GM18505 (cell line): Measurements from ENCODE around the gene JMJD1C.

Source experiments
- ATAC-seq: cut with Tn5 transposase; IDR thresholded peaks from one replicate; pipeline ENCODE4 v1.9.1; 2021; ENCODE audit not compliant: unreplicated experiment
- POLR2A ChIP-seq: IDR thresholded peaks from 4 replicates; pipeline ENCODE4 v1.6.1; 2011; ENCODE audit warnings: borderline replicate concordance; ENCODE audit not compliant: insufficient read depth, insufficient read length; ENCODE audit errors: extremely low read depth

Gene JMJD1C

DNA sequence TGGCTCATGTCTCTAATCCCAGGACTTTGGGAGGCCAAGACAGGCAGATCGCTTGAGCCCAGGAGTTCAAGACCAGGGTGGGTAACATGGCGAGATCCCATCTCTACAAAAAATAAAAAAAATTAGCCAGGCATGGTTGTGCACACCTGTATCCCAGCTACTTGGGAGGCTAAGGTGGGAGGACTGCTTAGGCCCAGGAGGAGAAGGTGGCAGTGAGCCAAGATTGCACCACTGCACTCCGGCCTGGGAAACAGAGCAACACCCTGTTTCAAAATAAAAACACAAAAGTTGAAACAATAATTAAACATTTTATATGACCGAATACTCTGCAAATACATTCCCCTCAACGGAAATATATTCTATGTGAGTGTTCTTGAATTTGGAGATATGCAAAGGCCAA, 40.3 kb downstream of the JMJD1C start:
- no peak for ATAC-seq
- no peak for TF ChIP-seq POLR2A

DNA sequence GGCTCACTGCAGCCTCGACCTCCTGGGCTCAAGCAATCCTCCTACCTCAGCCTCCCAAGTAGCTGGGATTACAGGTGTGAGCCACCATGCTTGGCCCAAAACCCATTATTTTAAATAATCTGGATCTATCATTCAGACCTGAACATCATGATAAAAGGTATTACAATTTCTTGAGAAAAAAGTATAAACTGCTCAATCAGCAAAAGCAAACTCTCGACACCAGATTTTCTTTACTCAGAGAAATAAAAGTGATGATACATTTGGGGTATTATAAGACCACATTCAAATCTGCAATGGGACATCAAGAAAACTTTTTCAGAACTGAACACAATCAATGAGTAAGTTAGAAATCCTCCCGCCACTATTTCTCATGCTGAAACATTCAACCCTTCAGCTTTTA, 41.2 kb downstream of the JMJD1C start:
- no peak for ATAC-seq
- no peak for TF ChIP-seq POLR2A

DNA sequence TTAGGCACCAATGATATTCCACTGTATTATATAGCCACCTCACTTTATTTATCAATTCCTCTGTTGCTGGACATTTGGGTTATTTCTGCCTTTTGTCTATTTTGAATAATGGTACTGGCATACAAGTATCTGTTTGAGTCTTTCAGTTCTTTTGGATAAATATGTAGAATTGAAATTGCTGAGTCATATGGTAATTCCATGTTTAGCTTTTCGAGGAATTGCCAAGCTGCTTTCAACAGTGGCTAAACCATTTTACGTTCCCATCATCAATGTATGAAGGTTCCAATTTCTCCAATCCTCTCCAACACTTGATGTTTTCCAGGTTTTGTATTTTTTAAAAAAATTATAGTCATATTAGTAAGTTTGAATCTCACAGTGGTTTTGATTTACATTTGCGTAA, 42.3 kb downstream of the JMJD1C start:
- TF ChIP-seq POLR2A, result no peak
- no peak for ATAC-seq

DNA sequence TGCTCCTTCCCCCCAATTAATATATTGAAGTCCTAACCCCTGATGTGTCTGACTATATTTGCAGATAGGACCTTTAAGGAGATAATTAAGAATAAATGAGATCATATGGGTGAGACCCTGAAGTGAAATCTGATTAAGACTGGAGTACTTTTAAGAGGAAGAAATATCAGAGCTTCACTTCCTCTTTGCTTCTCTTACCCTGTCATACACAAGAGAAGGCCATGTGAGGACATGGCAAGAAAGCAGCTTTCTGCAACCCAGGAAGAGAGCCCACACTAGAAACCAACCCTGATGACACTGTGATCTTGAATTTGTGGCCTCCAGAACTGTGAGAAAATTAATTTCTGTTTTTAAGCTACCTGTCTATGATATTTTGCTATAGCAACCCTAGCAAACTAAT, 44.2 kb downstream of the JMJD1C start:
- ATAC-seq, result peak; percentile 98
- no peak for TF ChIP-seq POLR2A

DNA sequence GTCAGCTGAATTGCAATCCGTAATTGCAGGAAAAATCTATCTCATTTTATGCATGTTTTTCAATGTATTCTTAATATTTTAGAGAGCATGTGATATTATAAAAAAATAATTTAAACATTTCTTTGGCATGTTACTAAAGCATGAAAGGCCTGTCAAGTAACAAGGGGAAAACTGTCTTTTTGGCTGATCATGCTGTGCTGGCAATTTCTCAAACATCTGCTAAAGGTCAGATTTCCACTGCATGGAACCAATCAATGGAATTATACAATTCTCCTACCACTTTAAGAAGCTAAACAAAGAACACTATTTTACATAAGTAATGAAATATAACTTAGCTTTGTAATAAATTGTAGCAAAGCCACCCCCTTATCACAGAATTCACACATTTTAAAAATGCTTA, 49.4 kb downstream of the JMJD1C start:
- no peak for TF ChIP-seq POLR2A
- ATAC-seq, result no peak

DNA sequence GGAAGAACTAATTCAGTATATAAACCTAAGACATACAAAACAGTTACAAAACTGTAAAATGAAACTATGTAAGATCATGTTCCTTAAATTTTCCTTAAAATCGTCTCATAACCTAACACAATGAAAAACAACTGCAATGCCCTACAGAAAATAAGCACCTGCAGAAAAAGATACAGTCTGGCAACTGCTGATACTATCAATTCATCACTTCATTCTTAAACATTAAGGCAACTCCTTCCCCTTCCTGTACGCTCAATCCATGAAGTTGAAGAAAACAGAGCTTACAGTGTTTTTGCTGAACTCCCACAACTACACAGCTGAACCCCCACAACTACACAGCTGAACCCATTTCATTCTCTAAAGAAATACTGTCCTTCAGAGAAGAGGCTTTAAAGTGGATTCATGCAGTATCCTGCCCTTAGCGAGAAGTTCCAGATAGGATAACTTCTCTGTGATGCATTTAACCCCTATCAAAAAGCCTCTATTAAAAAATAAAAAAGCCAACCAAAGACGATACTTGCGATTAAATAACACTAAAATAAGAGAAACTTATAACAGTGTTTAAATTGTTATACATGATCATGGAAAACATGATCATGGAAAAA, 50.0 kb downstream of the JMJD1C start:
- no peak for ATAC-seq
- no peak for TF ChIP-seq POLR2A

DNA sequence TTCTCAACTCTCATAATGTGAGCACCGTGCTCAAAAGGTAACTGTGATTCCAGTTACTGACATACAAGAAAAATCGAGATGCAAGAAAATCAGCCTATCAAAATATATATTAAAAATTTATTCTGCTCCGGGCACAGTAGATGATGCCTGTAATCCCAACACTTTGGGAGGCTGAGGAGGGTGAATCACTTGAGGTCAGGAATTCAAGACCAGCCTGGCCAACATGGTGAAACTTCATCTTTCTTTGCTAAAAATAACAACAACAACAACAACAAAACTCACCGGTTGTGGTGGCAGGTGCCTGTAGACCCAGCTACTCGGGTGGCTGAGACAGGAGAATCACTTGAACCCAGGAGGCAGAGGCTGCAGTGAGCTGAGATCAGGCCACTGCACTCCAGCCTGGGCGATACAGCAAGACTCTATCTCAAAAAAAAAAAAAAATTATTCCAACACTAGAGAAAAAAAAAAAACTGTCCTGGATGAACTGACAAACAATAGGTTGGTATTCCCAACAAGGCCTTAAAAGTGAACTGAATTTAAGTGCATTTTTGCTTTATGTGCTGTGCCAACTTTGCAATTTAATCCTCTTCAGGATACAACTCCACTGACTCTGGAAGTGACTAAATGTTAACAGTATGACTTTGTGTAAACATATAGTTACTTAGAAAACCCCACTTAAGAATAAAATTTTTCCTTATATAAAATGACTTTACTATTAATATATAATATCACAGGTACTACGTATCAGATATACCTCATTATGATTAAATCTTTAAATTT, 51.1 kb downstream of the JMJD1C start:
- no peak for TF ChIP-seq POLR2A
- ATAC-seq, result no peak

DNA sequence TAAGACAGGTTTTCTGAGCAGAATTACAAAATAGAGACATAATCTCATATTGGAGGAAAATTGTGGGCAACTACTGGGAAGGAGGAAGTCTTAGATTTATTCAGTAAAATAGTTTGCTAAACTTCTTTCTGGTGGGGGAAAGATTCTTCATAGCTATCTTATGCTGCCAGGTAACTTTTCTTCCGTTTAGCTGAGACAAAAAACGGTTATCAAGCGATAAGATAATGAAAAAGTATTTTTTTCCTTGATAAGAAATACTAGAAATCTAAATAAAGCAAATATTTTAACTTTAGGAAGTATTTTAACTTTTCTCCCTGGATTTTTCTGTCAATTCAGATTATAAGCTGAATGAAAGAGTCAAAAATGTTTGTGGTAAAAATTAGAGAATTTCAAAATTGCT, 52.3 kb downstream of the JMJD1C start:
- no peak for TF ChIP-seq POLR2A
- ATAC-seq, result no peak

DNA sequence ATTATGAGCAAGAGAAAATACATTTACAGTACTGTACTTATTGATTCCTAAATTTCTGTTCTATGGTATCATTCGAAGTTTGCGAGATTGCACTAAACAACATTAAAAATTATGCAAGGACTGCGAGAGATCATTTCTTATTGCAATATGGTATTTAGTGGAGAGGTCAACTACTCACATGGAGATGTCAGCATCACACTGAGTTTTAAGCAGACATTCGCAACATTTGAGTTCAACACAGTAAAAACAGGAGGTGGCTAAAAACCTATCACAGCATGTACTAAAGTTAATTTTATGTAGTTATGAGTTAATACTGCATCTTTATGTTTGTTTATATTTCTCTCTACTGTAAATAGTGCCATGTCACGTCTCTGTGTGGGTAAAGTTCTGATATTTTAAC, 53.5 kb downstream of the JMJD1C start:
- no peak for TF ChIP-seq POLR2A
- ATAC-seq, result no peak

DNA sequence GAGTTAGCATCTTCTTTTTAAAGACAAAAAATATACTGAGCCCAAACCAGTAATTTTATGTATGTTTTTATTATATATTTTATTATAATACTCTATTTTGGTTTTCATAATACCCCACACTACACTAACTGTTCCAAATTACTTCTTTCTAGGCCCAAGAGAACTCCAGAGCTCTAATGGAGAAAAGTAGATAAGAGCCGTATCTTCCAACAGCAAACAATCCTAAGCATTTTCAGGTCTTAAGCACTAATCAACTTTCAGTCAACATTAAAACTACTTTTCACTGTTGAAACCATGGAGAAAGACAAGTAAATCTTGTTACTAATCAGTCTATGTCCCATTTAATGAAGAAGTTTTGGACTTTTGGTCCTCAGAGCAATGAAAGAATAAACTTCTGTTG, 55.1 kb downstream of the JMJD1C start:
- TF ChIP-seq POLR2A, result no peak
- no peak for ATAC-seq

DNA sequence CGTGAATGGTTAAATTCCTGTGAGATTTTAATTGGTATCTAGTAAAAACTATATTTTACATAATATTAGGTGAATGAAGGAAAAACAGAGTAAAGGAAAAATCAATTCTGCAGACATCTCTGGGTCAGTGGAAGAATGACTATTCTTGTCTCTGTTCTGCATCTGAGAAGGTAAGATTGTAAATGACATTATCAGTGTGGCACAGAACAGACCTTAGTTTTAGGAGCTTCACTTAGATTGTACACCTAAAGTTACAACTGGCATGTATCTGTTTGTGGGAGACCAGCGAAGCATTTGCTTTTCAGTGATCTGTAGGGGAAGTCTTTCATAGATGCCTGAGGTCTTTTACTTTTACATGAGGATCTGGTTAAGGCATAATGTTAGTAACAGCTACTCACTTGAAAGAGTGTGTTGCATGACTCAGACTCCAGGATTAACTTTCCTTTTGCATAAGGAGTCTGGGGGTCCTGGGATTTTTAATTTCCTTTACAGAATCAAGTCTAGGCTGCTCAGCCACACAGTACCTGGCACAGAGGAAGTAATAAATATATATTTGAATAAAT, 56.2 kb downstream of the JMJD1C start:
- no peak for ATAC-seq
- TF ChIP-seq POLR2A, result no peak

DNA sequence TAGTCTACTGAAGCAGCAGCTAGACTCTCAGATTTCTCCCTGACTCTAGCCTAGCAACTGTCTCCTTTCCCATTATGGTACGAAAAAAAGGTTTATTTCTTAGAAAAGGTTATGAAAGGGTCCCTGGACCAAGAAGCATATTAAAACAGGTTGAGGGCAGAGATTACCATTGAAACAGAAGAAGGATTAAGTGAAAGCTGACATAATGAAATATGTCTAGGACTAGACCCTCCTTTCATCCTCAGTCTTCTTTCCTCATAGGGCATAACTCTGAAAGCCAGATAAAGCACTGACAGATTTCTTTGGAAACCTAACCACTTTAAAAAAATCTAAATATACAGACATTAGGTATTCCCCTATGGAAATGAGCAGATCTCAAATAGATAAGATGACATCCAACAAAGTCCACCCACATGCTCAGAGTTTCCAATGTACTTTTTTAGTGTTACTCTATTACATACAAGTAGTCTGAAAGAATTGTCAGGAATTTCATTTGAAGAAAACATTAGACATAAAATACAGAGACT, 58.6 kb downstream of the JMJD1C start:
- TF ChIP-seq POLR2A, result no peak
- no peak for ATAC-seq

DNA sequence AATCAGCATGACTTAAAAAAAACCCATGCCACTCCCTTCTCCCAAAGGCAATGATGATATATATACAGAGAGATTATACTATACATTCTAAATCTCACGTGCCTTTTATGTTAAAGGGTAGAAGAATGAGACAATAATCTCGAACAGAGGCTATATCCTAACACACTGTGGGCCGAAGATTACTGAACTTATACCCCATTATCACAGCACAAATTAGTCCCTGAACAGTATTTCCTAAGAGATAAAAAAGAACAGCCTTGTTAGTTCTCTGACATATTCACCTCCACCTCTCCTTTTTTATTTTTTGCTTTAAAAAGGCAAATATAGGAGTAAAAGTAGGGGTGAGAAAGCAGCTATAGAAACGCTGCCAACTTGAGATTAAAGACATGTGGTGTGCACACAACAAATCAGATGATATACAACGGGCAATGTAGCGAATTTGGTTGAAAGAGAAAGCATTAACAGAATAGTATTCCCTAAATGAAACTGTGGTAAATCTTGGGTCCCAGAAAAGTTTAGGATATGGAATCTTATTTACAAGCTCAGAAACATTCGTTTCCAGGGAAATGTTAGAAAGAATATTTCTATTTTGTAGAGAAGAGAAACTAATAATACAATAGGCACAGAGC, 69.5 kb downstream of the JMJD1C start:
- no peak for ATAC-seq
- TF ChIP-seq POLR2A, result no peak
